CD4-positive, CD25-positive, alpha-beta regulatory T cell (primary cell): Measurements from ENCODE around the gene GJA1. TPM values are rescaled to one million over a fixed set of nuclear protein-coding genes. Genes with fewer than 3 reads are reported as not detected.

ENCODE experiments used
- ATAC-seq, 2 donors: fragments of 150-1000 bp; cut with Tn5 transposase; one replicate each; pipeline ENCODE4 v1.10.0; 2021; ENCODE audit warnings: low read depth in 2 of 2, moderate number of reproducible peaks in 2 of 2, moderate library complexity in 1 of 2
- DNase-seq, 3 donors: peaks; one replicate each; pipeline versions ENCODE4 v3.0.0 to v3.0.0-alpha.2; 2012 to 2022; ENCODE audit warnings: mixed read lengths in 1 of 3
- H3K27ac ChIP-seq: one replicate; pipeline ENCODE4 v1.7.0; 2013; ENCODE audit warnings: mild to moderate bottlenecking, low read length; ENCODE audit not compliant: insufficient read depth, poor library complexity, severe bottlenecking
- H3K27me3 ChIP-seq: one replicate; pipeline ENCODE4 v1.7.0; 2013; ENCODE audit warnings: low read length; ENCODE audit not compliant: control insufficient read depth, insufficient read depth
- H3K36me3 ChIP-seq: one replicate; pipeline ENCODE4 v1.7.0; 2013; ENCODE audit warnings: mild to moderate bottlenecking, low read length, moderate library complexity; ENCODE audit not compliant: control insufficient read depth, insufficient read depth
- H3K4me1 ChIP-seq: 2 replicates; pipeline ENCODE4 v1.7.0; 2013; ENCODE audit warnings: mild to moderate bottlenecking, low read length; ENCODE audit not compliant: insufficient read depth, control insufficient read depth, poor library complexity, severe bottlenecking
- H3K4me3 ChIP-seq: one replicate; pipeline ENCODE4 v1.7.0; 2013; ENCODE audit warnings: low read depth, mild to moderate bottlenecking, low read length, moderate library complexity
- H3K9me3 ChIP-seq, 2 experiments: 1 replicate in 1 of 2; 2 replicates in 1 of 2; pipeline ENCODE4 v1.7.0; 2013; ENCODE audit warnings: low read length in 2 of 2, mild to moderate bottlenecking in 1 of 2, moderate library complexity in 1 of 2; ENCODE audit not compliant: control insufficient read depth in 2 of 2
- H3K27ac Mint-ChIP-seq, 3 donors: one replicate each; pipeline ENCODE4 v1.8.0; 2020 to 2022; ENCODE audit warnings: mild to moderate bottlenecking in 3 of 3, mixed read lengths in 3 of 3, moderate library complexity in 2 of 3
- H3K27me3 Mint-ChIP-seq: one replicate; pipeline ENCODE4 v1.8.0; 2022; ENCODE audit warnings: mild to moderate bottlenecking, mixed read lengths
- H3K36me3 Mint-ChIP-seq: one replicate; pipeline ENCODE4 v1.8.0; 2020; ENCODE audit warnings: mixed read lengths
- H3K4me1 Mint-ChIP-seq, 4 donors: one replicate each; pipeline ENCODE4 v1.8.0; 2020 to 2022; ENCODE audit warnings: mixed read lengths in 4 of 4, mild to moderate bottlenecking in 1 of 4
- H3K4me3 Mint-ChIP-seq, 4 donors: one replicate each; pipeline ENCODE4 v1.8.0; 2020 to 2022; ENCODE audit warnings: mild to moderate bottlenecking in 4 of 4, mixed read lengths in 4 of 4, moderate library complexity in 3 of 4
- H3K9me3 Mint-ChIP-seq, 7 donors: one replicate each; pipeline ENCODE4 v1.8.0; 2020 to 2022; ENCODE audit warnings: mixed read lengths in 7 of 7, mild to moderate bottlenecking in 3 of 7, moderate library complexity in 2 of 7
- polyA plus RNA-seq, 4 donors: library from polyadenylated mRNA; unstranded; fragments of 300-500 nt; fragmentation: Illumina TruSeq; gene quantifications; one replicate each; pipeline ENCODE4 v1.2.3, GENCODE V29; 2021
- total RNA-seq: library from RNA; stranded (reverse); gene quantifications from one replicate; pipeline ENCODE4 v1.2.3, GENCODE V29; 2022

GJA1 gene
- total and polyA plus RNA-seq, 5 donors from 2014 or later: not detected

DNA sequence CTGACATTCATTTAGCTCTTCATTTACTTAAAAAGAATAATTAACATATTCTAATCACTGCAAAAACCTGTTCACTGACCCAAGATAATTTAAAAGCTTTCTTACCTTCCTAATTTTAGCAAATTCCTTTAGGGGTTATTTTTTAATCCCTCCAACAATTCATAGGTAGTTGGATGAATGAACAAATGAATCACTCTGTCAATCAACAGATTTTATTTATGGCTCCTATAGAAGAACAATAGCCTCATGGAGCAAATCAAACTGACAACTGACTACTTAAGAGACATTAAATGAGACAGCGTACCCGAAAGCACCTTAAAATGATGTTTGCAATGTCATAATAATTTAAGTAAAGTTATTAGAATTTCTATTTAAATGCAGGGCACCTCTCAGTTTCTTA, 31.5 kb upstream of the GJA1 start:
- ATAC-seq (no peak), DNase-seq (no peak)
- Histone ChIP-seq H3K4me3 (no peak overlapping the region), H3K27ac (no peak overlapping the region), H3K36me3 (no peaks in the 10 kb centered on the region), H3K4me1 (no peaks in the 10 kb centered on the region), H3K27me3 (no peaks in the 10 kb centered on the region), H3K9me3 (no peaks in the 10 kb centered on the region)
- H3K27ac Mint-ChIP-seq: no peak overlapping the region
- no peaks in the 10 kb centered on the region for H3K9me3 Mint-ChIP-seq
- H3K36me3 Mint-ChIP-seq: no peaks in the 10 kb centered on the region
- no peaks in the 10 kb centered on the region for H3K27me3 Mint-ChIP-seq
- no peak overlapping the region for H3K4me3 Mint-ChIP-seq
- no peaks in the 10 kb centered on the region for H3K4me1 Mint-ChIP-seq

DNA sequence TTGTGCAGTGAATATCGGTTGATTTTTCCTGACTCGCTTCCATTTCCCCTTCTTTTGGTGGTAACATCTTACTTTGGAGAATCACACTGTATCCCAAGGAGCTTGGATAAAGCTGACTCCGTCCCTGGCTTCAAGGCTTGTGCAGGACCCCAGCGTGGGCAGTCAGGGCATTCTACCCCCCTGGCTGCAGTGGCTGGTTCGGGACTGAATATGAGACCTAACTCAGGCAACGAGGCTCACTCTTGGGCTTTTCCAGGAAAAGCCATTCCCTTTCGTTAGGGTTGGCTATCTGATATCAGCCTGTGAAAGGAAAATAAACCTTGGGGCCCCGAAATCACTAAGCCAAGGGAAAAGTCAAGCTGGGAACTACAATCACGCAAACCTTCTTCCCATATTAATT, 30.1 kb upstream of the GJA1 start:
- Histone ChIP-seq H3K9me3 (no peaks in the 10 kb centered on the region), H3K27ac (no peak overlapping the region), H3K27me3 (no peaks in the 10 kb centered on the region), H3K4me1 (no peaks in the 10 kb centered on the region), H3K36me3 (no peaks in the 10 kb centered on the region), H3K4me3 (no peak overlapping the region)
- H3K9me3 Mint-ChIP-seq: no peaks in the 10 kb centered on the region
- no peaks in the 10 kb centered on the region for H3K4me1 Mint-ChIP-seq
- DNase-seq (no peak), ATAC-seq (no peak)
- no peaks in the 10 kb centered on the region for H3K27me3 Mint-ChIP-seq
- H3K27ac Mint-ChIP-seq: no peak overlapping the region
- H3K4me3 Mint-ChIP-seq: no peak overlapping the region
- no peaks in the 10 kb centered on the region for H3K36me3 Mint-ChIP-seq

DNA sequence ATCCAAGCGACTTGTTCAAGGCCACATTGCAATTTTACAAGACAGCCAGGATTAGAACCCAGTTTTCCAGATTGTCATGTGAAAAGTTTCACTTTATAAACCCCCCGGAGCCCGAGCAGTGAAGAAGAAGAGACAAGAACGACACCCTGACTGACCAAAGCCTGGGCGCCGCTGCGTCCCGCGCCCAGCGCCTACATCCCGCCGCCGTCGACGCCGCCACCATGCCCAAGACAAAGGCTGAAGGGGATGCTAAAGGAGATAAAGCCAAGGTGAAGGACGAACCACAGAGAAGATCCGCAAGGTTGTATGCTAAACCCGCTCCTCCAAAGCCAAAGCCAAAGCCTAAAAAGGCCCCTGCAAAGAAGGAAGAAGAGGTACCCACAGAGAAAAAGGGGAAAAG, 27.1 kb upstream of the GJA1 start:
- Mint-ChIP-seq H3K4me3 (no peak overlapping the region), H3K27me3 (peaks cover 4% of the 10 kb centered on the region), H3K9me3 (no peaks in the 10 kb centered on the region), H3K36me3 (no peaks in the 10 kb centered on the region), H3K27ac (no peak overlapping the region), H3K4me1 (no peaks in the 10 kb centered on the region)
- ATAC-seq (no peak), DNase-seq (no peak)
- Histone ChIP-seq H3K9me3 (no peaks in the 10 kb centered on the region), H3K4me3 (no peak overlapping the region), H3K27ac (no peak overlapping the region), H3K27me3 (no peaks in the 10 kb centered on the region), H3K36me3 (no peaks in the 10 kb centered on the region), H3K4me1 (no peaks in the 10 kb centered on the region)

DNA sequence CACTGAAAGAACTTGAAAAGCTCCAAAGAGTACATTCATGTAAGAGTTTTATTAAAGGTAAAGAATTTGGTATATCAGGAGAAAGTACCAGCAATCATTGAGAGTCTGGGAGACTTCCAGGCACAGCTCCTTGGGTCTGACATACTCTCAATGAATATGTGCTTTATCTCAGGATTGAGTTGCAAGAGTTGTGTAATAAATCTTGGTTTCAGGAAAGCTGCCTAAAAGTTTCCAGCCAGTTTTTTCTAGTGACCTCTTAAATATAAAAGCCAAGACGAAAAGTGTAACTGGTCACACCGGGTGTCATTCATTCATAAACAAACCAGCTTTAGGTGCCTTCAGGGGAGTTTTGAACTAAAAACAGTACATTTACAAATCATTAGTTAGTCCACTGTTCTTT, 21.6 kb upstream of the GJA1 start:
- no peak for DNase-seq
- no peaks in the 10 kb centered on the region for H3K36me3 Mint-ChIP-seq
- H3K27ac Mint-ChIP-seq: no peak overlapping the region
- H3K27me3 Mint-ChIP-seq: peaks cover 4% of the 10 kb centered on the region
- Histone ChIP-seq H3K9me3 (no peaks in the 10 kb centered on the region), H3K4me3 (no peak overlapping the region), H3K27ac (no peak overlapping the region), H3K27me3 (no peaks in the 10 kb centered on the region), H3K4me1 (no peaks in the 10 kb centered on the region), H3K36me3 (no peaks in the 10 kb centered on the region)
- H3K4me3 Mint-ChIP-seq: no peak overlapping the region
- H3K4me1 Mint-ChIP-seq: no peaks in the 10 kb centered on the region
- no peaks in the 10 kb centered on the region for H3K9me3 Mint-ChIP-seq
- no peak for ATAC-seq

DNA sequence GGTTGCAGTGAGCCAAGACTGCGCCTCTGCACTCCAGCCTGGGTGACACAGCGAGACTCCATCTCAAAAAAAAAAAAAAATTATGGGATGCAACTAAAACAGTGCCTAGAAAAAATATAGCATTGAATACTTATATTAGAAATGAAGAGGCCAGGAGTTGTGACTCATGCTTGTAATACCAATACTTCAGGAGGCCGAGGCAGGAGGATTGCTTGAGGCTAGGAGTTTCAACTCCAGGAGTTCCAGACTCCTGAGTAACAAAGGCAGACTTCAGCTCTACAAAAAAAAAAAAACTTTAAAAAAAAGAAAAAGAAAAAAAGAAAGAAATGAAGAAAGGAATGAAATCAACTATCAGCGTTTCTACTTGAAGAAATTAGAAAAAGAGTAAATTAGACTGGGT, 17.1 kb upstream of the GJA1 start:
- Mint-ChIP-seq H3K27ac (no peak overlapping the region), H3K9me3 (no peaks in the 10 kb centered on the region), H3K4me3 (no peak overlapping the region), H3K27me3 (no peaks in the 10 kb centered on the region), H3K36me3 (no peaks in the 10 kb centered on the region), H3K4me1 (no peaks in the 10 kb centered on the region)
- H3K4me1 ChIP-seq: no peaks in the 10 kb centered on the region
- H3K27me3 ChIP-seq: no peaks in the 10 kb centered on the region
- H3K36me3 ChIP-seq: no peaks in the 10 kb centered on the region
- DNase-seq (no peak), ATAC-seq (no peak)
- H3K9me3 ChIP-seq: no peaks in the 10 kb centered on the region
- no peak overlapping the region for H3K27ac ChIP-seq
- no peak overlapping the region for H3K4me3 ChIP-seq

DNA sequence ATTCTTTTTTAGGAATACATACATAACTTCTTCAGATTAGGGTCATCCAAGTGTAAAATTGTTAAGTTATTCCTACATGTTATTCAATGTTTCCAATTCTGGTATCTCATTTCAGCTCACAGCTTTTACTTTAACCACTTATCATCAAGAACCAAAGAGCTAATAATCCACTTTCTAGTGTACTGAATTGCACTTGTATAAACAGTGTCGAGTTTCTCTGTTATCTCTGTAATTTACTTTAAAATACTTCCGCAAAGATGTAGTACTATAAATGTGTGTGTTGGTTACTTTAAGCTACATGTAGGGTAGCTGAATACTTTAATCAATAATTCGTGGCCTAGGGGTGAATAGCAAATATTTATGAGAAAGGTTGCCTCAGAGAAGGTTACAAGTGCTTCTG, 8.8 kb upstream of the GJA1 start:
- Mint-ChIP-seq H3K27ac (no peak overlapping the region), H3K36me3 (no peaks in the 10 kb centered on the region), H3K4me1 (no peaks in the 10 kb centered on the region), H3K27me3 (no peaks in the 10 kb centered on the region), H3K4me3 (no peak overlapping the region), H3K9me3 (no peaks in the 10 kb centered on the region)
- no peaks in the 10 kb centered on the region for H3K4me1 ChIP-seq
- H3K36me3 ChIP-seq: no peaks in the 10 kb centered on the region
- H3K27ac ChIP-seq: no peak overlapping the region
- DNase-seq (no peak), ATAC-seq (no peak)
- no peaks in the 10 kb centered on the region for H3K9me3 ChIP-seq
- no peak overlapping the region for H3K4me3 ChIP-seq
- no peaks in the 10 kb centered on the region for H3K27me3 ChIP-seq

DNA sequence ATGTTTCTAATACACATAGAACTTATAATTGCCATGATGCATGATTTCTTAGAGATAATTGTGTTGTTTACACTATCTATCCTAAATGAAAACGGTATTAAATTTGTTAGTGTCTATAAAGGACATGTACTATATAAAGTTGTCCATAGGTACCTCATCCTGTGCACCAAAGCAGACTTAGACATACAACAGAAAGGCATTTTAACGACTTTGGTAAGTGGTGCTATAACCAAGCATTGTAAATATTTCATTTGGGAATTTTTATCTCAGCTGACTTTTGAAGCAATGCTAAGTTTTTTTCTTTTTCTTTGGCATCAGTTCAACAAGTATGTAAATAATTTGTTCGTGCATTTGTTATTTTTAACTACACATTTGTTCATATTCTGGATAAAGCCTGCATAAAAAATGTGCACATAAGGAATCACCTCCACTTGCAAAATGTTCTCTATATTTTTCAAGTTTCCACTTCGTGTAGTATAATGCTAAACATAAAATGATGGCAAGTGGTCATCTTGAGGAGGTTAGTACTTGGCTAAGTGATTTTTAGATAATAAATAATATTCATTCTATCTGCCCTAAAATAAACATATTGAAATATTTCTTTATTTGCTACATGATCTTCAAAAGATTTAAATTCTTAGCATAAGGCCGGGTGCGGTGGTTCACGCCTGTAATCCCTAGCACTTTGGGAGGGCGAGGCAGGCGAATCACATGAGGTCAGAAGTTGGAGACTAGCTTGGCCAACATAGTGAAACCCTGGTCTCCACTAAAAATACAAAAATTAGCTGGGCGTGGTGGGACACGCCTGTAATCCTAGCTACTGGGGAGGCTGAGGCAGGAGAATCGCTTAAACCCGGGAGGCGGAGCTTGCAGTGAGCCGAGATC, 6.3 kb upstream of the GJA1 start:
- no peak overlapping the region for H3K27ac ChIP-seq
- H3K9me3 ChIP-seq: no peaks in the 10 kb centered on the region
- no peak overlapping the region for H3K27ac Mint-ChIP-seq
- peaks cover 2% of the 10 kb centered on the region for H3K27me3 Mint-ChIP-seq
- no peaks in the 10 kb centered on the region for H3K36me3 ChIP-seq
- no peaks in the 10 kb centered on the region for H3K27me3 ChIP-seq
- H3K36me3 Mint-ChIP-seq: no peaks in the 10 kb centered on the region
- H3K4me1 ChIP-seq: no peaks in the 10 kb centered on the region
- no peaks in the 10 kb centered on the region for H3K9me3 Mint-ChIP-seq
- ATAC-seq: no peak
- no peak overlapping the region for H3K4me3 Mint-ChIP-seq
- no peak for DNase-seq
- H3K4me1 Mint-ChIP-seq: no peaks in the 10 kb centered on the region
- no peak overlapping the region for H3K4me3 ChIP-seq
